HAP-1 (cell line): ENCODE data around the gene ARMCX6.
"Not testable (repeated sequence)": the region's sequence is repeated elsewhere in the genome, so short reads cannot be mapped to it uniquely, and the experiment has no call there.

Source experiments
- DNase-seq, 2 experiments: peaks; one replicate each; pipeline ENCODE4 v3.0.0-alpha.2; 2016 to 2020; ENCODE audit warnings: low spot score in 2 of 2
- H3K27me3 ChIP-seq: fragments of 250-450 bp; sonication (Bioruptor Pico); 2 replicates; pipeline ENCODE4 v1.5.1; 2020; ENCODE audit warnings: low read depth, mild to moderate bottlenecking, moderate library complexity
- H3K36me3 ChIP-seq: fragments of 250-450 bp; sonication (Bioruptor Pico); replicated peaks from 2 replicates; pipeline ENCODE4 v1.5.1; 2020; ENCODE audit warnings: mild to moderate bottlenecking
- H3K4me1 ChIP-seq: fragments of 250-450 bp; sonication (Bioruptor Pico); 2 replicates; pipeline ENCODE4 v1.5.1; 2020; ENCODE audit warnings: mild to moderate bottlenecking
- H3K4me3 ChIP-seq: fragments of 250-450 bp; sonication (Bioruptor Pico); 2 replicates; pipeline ENCODE4 v1.5.1; 2020; ENCODE audit warnings: mild to moderate bottlenecking, moderate library complexity
- H3K9me3 ChIP-seq: fragments of 250-450 bp; sonication (Bioruptor Pico); 2 replicates; pipeline ENCODE4 v1.5.1; 2020; ENCODE audit warnings: mild to moderate bottlenecking, moderate library complexity
- in situ Hi-C: fragments of 300-500 bp; cut with MboI; formaldehyde crosslinking; loops from 3 replicates; pipeline ENCODE4 v1.14.3; 2020; ENCODE audit warnings: low sequenced_read_pairs, inconsistent platforms, mixed read lengths

Gene ARMCX6

GRCh38 chrX:101599592-101599991, 18.2 kb downstream of the ARMCX6 start:
- not testable (repeated sequence) for H3K4me1 ChIP-seq, H3K4me3 ChIP-seq, H3K9me3 ChIP-seq, DNase-seq, H3K27me3 ChIP-seq, H3K36me3 ChIP-seq
- in situ Hi-C loops: loop anchor here (10.0 kb wide), 1 partner anchor 195 kb away; no protein-coding TSS in a partner anchor

- in situ Hi-C loops: loop anchor here (10.0 kb wide), 1 partner anchor 199 kb away; no protein-coding TSS in a partner anchor
- H3K9me3 ChIP-seq: no peaks in the 10 kb centered on the region
- peak; percentile 54 to 69 for DNase-seq
- H3K4me3 ChIP-seq: no peak overlapping the region
- H3K4me1 ChIP-seq: no peaks in the 10 kb centered on the region
- H3K27me3 ChIP-seq: peaks cover 8% of the 10 kb centered on the region; the same call in 1 of the 2 replicates
- no peaks in the 10 kb centered on the region for H3K36me3 ChIP-seq
Observed at GRCh38 chrX:101595739-101596419, 21.9 kb downstream of the ARMCX6 start.
